Mucosa of descending colon (tissue), 3 donors: ENCODE measurements around the gene PLK5. TPM values are rescaled to one million over a fixed set of nuclear protein-coding genes. Genes with fewer than 3 reads are reported as not detected.
"Not testable (repeated sequence)": the region's sequence is repeated elsewhere in the genome, so short reads cannot be mapped to it uniquely, and the experiment has no call there.

Experiments
- ATAC-seq: fragments of 200-7000 bp; cut with Tn5 transposase; one replicate; pipeline ENCODE4 v1.9.1; 2020; ENCODE audit warnings: mild to moderate bottlenecking, moderate library complexity
- DNase-seq, 3 donors: peaks; one replicate each; pipeline ENCODE4 v3.0.0-alpha.2; 2020
- H3K36me3 ChIP-seq: fragments of 200-600 bp; one replicate; pipeline ENCODE4 v1.8.0; 2021; ENCODE audit warnings: low read depth, mild to moderate bottlenecking
- H3K4me1 ChIP-seq: fragments of 200-600 bp; one replicate; pipeline ENCODE4 v1.8.0; 2021; ENCODE audit warnings: low read depth, mild to moderate bottlenecking
- H3K4me3 ChIP-seq: fragments of 200-600 bp; one replicate; pipeline ENCODE4 v1.8.0; 2021; ENCODE audit warnings: mild to moderate bottlenecking
- H3K9me3 ChIP-seq: fragments of 200-600 bp; one replicate; pipeline ENCODE4 v1.8.0; 2021; ENCODE audit warnings: mild to moderate bottlenecking
- intact Hi-C, 2 donors: fragments of 100-400 bp; cut with DNase I in 1 of 2; cut with micrococcal nuclease in 1 of 2; formaldehyde crosslinking; loops; one replicate each; pipeline versions ENCODE4 v1.11.0 to v1.11.1; 2022; cut with DNase I, micrococcal nuclease
- total RNA-seq, 3 donors: library from RNA; stranded (reverse); fragmentation: NEBNext Ultra II Directional in 2 of 3; extraction: Animal tissue kit (Norgen Biotek cat#: 25700) in 2 of 3; gene quantifications; one replicate each; pipeline versions ENCODE4 v1.2.1 to v1.2.4, GENCODE V29; 2021 to 2023
- TF ChIP-seq, protein P1 (sequence below): fragments of 200-600 bp; IDR thresholded peaks from one replicate; pipeline ENCODE4 v1.8.0; 2022; ENCODE audit warnings: antibody characterized with exemption, mild to moderate bottlenecking
- donor health status: DM: no; HTN: no; CAD: no; lungs with moderate emphysema.
- donor health status: DM: no; HTN: no; CAD: no.
- donor health status: DM: no; HTN: yes; CAD: no.

Gene PLK5
- total RNA-seq, 3 donors from 2014 or later: 0.16 TPM; not detected in 2

DNA sequence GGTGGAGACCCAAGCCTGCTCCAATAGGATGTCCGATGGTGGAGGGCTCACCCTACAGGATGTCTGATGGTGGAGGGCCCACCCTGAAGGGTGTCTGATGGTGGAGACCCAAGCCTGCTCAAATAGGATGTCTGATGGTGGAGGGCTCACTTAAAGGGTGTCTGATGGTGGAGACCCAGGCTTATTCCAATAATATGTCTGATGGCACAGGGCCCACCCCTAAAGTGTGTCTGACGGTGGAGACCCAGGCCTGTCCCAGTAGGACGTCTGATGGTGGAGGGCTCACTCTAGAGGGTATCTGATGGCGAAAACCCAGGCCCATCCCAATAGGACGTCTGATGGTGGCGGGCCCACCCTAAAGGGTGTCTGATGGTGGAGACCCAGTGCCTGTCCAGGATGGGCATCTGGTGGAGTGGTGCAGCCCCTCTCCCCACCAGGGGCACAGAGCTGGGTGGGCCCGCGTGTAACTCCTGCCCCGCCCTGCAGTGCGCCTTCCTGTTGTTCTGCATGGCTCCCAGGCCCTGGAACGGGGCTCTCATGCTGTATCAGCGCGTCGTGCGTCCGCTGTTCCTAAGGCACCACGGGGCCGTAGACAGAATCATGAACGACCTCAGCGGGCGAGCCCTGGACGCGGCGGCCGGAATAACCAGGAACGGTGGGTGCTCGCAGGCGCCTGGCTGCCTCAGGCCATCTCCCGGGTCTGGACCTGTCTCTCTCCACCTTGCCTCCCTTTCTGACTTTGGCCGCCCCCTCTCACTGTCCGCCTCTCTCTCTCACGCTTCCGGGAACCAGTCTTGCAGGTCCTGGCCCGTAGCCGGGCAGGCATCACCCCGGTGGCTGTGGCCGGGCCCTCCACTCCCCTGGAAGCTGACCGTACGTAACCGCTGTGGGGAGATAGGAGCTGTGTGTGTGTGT is 27.8 kb upstream of the PLK5 start:
- TF ChIP-seq, protein P1, sequence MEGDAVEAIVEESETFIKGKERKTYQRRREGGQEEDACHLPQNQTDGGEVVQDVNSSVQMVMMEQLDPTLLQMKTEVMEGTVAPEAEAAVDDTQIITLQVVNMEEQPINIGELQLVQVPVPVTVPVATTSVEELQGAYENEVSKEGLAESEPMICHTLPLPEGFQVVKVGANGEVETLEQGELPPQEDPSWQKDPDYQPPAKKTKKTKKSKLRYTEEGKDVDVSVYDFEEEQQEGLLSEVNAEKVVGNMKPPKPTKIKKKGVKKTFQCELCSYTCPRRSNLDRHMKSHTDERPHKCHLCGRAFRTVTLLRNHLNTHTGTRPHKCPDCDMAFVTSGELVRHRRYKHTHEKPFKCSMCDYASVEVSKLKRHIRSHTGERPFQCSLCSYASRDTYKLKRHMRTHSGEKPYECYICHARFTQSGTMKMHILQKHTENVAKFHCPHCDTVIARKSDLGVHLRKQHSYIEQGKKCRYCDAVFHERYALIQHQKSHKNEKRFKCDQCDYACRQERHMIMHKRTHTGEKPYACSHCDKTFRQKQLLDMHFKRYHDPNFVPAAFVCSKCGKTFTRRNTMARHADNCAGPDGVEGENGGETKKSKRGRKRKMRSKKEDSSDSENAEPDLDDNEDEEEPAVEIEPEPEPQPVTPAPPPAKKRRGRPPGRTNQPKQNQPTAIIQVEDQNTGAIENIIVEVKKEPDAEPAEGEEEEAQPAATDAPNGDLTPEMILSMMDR: no peak
- no peak for DNase-seq

DNA sequence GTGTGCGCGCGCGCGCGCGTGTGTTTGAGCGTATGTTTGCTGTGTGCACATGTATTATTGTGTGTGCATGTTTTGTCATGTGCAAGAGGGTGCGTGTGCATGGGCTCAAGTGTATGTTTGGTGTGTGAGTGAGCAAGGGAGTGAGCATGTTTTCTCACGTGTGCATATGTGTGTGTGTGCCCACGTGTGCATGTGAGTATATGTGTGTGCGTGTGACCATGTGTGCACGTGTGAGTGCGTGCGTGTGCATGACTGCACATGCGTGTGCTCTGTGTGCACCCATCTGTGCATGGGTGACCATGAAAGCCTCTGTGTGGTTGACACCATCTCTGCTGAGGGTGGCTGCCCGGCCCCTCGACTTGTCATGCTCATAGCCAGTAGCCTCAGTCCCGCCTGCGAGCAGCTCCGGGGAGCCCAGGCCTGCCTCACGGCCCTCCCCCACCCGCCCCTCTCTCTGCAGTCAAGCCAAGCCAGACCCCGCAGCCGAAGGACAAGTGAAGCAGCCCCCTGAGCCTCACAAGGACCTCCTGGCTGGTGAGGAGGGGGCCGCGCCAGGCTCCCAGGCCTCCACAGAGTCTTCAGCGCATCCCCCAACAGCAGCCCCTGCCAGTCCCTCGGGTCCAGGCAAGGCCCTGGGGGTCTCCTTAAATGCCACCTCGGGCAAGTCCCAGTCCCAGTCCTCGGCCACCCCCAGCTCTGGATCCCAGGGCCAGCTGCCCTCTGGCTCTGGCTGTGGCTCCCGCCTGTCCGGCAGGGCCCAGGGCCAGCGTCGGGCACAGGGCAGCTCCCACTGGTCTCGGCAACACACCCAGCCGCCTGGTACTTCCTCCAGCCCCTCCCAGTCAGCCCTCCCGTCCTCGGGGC is 26.9 kb upstream of the PLK5 start:
- H3K4me3 ChIP-seq: no peak overlapping the region
- ATAC-seq (no peak), DNase-seq (no peak)
- intact Hi-C loops: no loop called here
- H3K4me1 ChIP-seq: no peaks in the 10 kb centered on the region
- TF ChIP-seq, protein P1: no peak
- H3K36me3 ChIP-seq: no peaks in the 10 kb centered on the region
- H3K9me3 ChIP-seq: no peaks in the 10 kb centered on the region

More for the DNA sequence above, 27.8 kb upstream of the PLK5 start:
- no peak for ATAC-seq
- intact Hi-C loops: no loop called here
- Histone ChIP-seq H3K4me1 (peaks cover 6% of the 10 kb centered on the region), H3K36me3 (no peaks in the 10 kb centered on the region), H3K4me3 (no peak overlapping the region), H3K9me3 (no peaks in the 10 kb centered on the region)

DNA sequence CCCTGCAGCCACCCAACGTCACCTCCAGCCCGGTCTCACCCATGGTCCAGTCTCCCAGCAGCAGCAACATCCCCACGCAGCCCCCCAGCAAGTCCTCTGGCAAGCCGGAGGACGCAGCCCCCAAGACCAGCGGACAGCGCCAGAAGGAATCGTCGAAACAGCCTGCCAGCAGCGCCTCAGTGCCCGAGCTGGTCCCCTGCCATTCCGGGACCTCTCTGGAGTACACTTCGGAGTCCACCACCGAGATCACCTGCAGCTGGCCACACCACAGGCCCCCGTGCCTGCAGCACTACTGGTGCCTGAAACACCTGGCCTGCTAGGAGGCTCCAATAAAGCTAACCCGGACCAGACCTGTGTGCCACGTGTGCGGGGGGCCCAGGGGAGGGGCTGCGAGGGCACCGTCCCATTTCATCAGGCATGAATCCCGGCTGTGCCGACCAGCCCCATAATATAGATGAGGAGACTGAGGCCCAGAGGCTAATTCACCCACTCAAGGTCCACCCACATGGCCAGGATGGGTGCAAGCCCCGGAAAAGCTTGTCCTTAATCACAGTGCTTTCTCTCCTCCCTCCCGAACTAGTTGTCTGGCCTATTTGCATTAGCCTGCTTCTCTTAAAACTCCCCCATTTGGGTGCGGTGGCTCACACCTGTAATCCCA is 26.2 kb upstream of the PLK5 start:
- no peaks in the 10 kb centered on the region for H3K9me3 ChIP-seq
- H3K4me3 ChIP-seq: no peak overlapping the region
- no peak for ATAC-seq
- DNase-seq: no peak
- H3K36me3 ChIP-seq: no peaks in the 10 kb centered on the region
- H3K4me1 ChIP-seq: no peaks in the 10 kb centered on the region
- intact Hi-C loops: no loop called here
- TF ChIP-seq, protein P1: no peak

DNA sequence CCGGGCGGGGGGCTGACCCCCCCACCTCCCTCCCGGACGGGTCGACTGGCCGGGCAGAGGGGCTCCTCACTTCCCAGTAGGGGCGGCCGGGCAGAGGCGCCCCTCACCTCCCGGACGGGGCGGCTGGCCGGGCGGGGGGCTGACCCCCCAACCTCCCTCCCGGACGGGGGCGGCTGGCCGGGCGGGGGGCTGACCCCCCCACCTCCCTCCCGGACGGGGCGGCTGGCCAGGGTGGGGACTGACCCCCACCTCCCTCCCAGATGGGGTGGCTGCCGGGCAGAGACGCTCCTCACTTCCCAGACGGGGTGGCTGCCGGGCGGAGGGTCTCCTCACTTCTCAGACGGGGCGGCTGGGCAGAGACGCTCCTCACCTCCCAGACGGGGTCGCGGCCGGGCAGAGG is 24.6 kb upstream of the PLK5 start:
- H3K9me3 ChIP-seq, intact Hi-C loops, DNase-seq, H3K4me1 ChIP-seq, H3K4me3 ChIP-seq, ATAC-seq, H3K36me3 ChIP-seq: not testable (repeated sequence)

DNA sequence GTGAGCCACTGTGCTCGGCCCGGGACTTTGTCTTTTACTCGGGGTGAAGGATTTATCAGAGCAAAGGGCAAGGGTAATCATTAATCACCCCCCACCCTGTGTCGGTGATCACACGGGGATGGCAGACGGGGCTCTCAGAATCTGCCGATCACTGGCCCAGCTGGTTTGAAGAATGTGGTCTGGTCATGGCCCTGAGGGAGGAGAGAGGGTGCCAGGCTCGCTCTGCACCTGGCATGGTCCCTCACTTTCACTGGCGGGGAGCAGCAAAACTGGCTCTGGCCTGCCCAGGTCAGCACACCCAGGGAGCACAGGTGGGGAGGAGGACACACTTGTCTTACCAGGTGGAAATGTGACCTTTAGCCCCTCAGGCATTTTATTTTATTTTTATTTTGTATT is 22.7 kb upstream of the PLK5 start:
- TF ChIP-seq, protein P1: no peak
- Histone ChIP-seq H3K4me3 (no peak overlapping the region), H3K4me1 (peaks cover 5% of the 10 kb centered on the region), H3K9me3 (no peaks in the 10 kb centered on the region), H3K36me3 (no peaks in the 10 kb centered on the region)
- intact Hi-C loops: no loop called here
- peak; percentile 43 for ATAC-seq
- no peak for DNase-seq
